T47D (cell line): ENCODE results near the gene LDB2.
"Not testable (repeated sequence)": the region's sequence is repeated elsewhere in the genome, so short reads cannot be mapped to it uniquely, and the experiment has no call there.

Experiments
- DNase-seq, 2 experiments: peaks; one replicate each; pipeline versions ENCODE4 v3.0.0 to v3.0.0-alpha.2; 2011 to 2012; ENCODE audit warnings: low read depth in 1 of 2, low spot score in 1 of 2
- JUND ChIP-seq: IDR thresholded peaks from 2 replicates; pipeline ENCODE4 v1.6.1; 2012; ENCODE audit warnings: low read depth
- in situ Hi-C: cut with HindIII; loops from 2 replicates; pipeline ENCODE4 v1.10.0; 2016; ENCODE audit warnings: low sequenced_read_pairs, low pct_unique_long_range_greater_than_20kb

Gene LDB2

GRCh38 chr4:16636304-16636703 lies 262.1 kb downstream of the LDB2 start:
- DNase-seq: no peak

GRCh38 chr4:16629274-16629673 lies 269.2 kb downstream of the LDB2 start:
- DNase-seq, in situ Hi-C loops: not testable (repeated sequence)

More at GRCh38 chr4:16636304-16636703, 262.1 kb downstream of the LDB2 start:
- in situ Hi-C loops: no loop called here
- TF ChIP-seq JUND: no peak

- in situ Hi-C loops, DNase-seq: not testable (repeated sequence)
These were observed 269.6 kb downstream of the LDB2 start for GRCh38 chr4:16628835-16629234.

DNA sequence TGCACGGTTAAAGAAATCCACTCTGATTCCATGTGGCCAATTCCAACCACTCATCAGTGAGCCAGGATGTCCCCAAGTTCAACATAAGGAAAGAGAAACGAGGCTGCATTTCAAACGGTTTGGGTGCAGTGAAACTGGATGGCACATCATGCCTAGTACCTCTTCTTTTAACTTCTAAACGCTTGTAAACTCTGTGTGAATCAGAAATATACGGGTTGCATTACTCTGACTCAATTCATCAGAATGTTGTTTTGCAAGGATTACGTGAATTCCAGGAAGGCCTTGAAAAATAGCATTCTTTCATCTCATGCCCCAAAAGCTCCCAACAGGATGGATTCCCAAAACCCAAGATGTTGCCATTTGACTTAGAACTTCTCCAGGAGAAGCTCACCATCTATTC lies 270.4 kb downstream of the LDB2 start:
- no peak for DNase-seq
- no peak for TF ChIP-seq JUND
- in situ Hi-C loops: no loop called here

DNA sequence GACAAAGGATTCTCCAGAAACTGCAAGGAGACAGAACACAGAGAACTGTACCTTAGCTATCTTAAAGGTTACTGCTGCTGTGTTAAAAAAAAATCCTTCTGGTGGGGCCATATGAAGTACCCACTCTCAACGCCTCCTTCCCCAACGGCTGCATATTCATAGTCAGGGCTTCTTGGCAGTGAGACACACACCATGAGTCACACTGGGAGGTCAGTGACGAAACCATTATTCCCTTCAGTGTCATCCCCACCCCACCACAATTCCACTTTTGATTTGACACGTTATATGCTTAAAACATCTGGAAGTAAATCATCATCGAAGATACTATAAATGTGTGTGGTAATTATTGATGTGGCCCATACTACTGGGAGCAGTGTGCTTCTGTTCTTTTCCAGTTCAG lies 271.5 kb downstream of the LDB2 start:
- DNase-seq: no peak
- TF ChIP-seq JUND: no peak
- in situ Hi-C loops: no loop called here

DNA sequence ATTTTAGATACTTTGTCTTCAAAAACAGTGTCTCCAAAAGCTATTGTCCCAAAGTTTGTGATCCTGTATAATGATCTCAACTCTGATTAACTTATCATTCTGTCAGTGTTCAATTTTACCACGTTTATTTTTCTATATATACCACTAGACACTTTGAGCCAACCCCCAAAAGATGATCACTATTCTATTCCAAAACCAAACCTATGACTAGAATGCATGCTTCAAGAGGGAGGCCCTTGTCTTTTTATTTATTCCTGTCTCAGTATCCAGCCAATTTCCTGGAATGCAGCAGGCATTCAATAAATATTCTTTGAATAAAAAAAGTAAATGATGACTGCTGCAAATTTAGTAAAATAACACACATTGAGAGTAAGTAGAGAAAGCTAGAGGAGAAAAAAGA lies 275.6 kb downstream of the LDB2 start:
- TF ChIP-seq JUND: no peak
- in situ Hi-C loops: no loop called here
- DNase-seq: no peak

DNA sequence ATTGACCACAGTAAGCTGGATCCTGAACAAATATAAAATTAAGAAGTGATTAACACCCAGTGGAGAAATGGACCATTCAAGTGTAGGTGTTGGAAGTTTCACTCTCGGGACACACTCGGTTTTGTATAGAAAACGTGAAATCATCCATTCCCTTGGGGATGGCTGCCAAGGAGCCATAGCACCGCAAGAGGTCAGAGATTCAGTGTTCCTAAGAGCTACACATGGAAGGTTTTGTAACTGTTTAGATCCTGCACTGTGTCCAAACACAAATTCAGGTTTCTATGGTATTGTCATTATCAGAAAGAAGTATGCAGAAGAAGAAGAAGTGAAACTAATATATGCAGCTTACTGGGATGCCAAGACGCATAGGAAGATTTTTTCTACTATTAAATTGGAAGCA lies 281.0 kb downstream of the LDB2 start:
- no peak for TF ChIP-seq JUND
- no peak for DNase-seq

DNA sequence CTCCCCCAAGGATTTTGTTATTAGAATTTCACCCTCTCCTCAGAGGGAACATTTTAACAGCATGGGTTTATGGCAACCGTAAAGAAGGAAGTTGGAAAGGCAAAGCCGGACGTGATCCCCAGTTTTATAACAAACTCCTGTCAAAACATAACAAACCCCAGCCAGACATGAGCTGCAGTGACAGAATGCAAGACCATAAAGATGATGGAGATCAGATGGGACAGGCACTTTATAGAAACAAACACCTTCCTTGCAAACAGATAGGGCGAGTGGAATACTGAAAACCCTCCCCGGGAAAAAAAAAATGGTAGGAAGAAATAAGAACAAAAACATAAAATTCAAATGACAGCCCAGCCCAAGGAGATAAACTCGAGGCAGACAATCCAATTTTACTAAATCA lies 281.4 kb downstream of the LDB2 start:
- in situ Hi-C loops: no loop called here
- no peak for TF ChIP-seq JUND
- DNase-seq: no peak

More for the DNA sequence above, 281.0 kb downstream of the LDB2 start:
- in situ Hi-C loops: no loop called here

GRCh38 chr4:16609170-16609758 lies 289.2 kb downstream of the LDB2 start:
- in situ Hi-C loops: no loop called here
- no peak for DNase-seq
- no peak for TF ChIP-seq JUND

DNA sequence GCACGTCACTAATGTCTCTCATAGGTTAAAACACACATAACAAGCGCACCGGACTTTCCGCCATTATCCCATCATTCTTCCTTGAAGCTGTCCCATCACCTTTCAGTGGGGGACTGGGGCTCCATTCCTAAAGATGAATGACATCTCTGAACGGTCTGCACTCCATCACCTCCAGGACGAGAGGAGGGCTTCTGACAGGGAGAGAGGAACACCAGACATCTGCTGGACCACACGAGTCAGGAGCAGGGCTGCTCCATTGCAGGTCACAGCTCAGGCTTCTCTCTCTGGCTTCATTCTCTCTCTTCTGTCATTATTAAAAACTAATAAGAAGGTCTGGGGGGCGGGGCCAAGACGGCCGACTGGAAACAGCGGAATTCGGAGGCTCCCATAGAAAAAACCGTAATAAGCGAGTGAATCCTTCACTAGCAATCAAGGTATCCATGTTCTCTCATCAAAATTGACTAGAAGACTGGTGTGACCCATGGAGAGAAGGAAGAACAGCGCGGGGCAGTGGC lies 289.8 kb downstream of the LDB2 start:
- TF ChIP-seq JUND: no peak
- in situ Hi-C loops: no loop called here
- no peak for DNase-seq

GRCh38 chr4:16608123-16608522 lies 290.3 kb downstream of the LDB2 start:
- no peak for TF ChIP-seq JUND
- in situ Hi-C loops: no loop called here
- DNase-seq: no peak

- no peak for TF ChIP-seq JUND
- DNase-seq: no peak
- in situ Hi-C loops: no loop called here
These were observed 291.0 kb downstream of the LDB2 start for GRCh38 chr4:16607241-16608066.

DNA sequence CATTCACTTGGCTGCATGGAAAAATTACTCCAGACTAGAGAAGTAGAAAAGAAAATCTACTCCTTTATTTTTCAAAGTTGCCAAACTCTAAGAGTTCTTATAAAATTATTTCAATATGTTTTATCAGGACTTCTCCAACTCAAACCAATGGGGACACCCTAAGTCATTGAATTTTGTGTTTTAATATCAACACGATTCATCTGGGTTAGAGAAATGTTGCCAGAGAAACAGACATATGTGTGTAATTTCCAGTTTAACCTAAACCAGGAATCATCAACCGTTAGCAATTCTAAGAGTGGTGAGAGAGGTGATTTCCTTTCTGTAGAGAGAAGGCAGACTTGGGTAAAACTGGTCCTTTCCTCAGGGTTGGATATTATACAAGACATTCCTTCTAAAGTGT lies 291.8 kb downstream of the LDB2 start:
- in situ Hi-C loops: no loop called here
- TF ChIP-seq JUND: no peak
- DNase-seq: no peak
